Stimulated activated CD8-positive, alpha-beta memory T cell treated with anti-CD3 and anti-CD28 coated beads, Interleukin-15, amount 100 ng/mL, for 4 hours (primary cell): ENCODE measurements around the gene F7.

Experiments
- DNase-seq, 2 donors: peaks; one replicate each; pipeline ENCODE4 v3.0.0-alpha.2; 2020; ENCODE audit warnings: low read depth in 2 of 2

F7 gene

GRCh38 chr13:113086991-113087922 lies 18.3 kb upstream of the F7 start:
- DNase-seq = no peak

GRCh38 chr13:113087923-113088690 lies 17.5 kb upstream of the F7 start:
- no peak for DNase-seq

GRCh38 chr13:113088691-113089020 lies 16.9 kb upstream of the F7 start:
- DNase-seq = no peak

GRCh38 chr13:113089693-113090414 lies 15.7 kb upstream of the F7 start:
- DNase-seq = no peak

- no peak for DNase-seq
These were observed 15.2 kb upstream of the F7 start for GRCh38 chr13:113090415-113090770.

GRCh38 chr13:113090806-113091205 lies 14.8 kb upstream of the F7 start:
- DNase-seq = no peak

GRCh38 chr13:113091211-113091771 lies 14.3 kb upstream of the F7 start:
- no peak for DNase-seq

- no peak for DNase-seq
These were observed 13.5 kb upstream of the F7 start for GRCh38 chr13:113091891-113092775.

GRCh38 chr13:113092776-113093579 lies 12.6 kb upstream of the F7 start:
- no peak for DNase-seq

GRCh38 chr13:113093580-113094409 lies 11.8 kb upstream of the F7 start:
- DNase-seq = no peak

- no peak for DNase-seq
These were observed 11.2 kb upstream of the F7 start for GRCh38 chr13:113094410-113094800.

GRCh38 chr13:113095146-113096051 lies 10.2 kb upstream of the F7 start:
- DNase-seq = no peak

GRCh38 chr13:113096052-113096744 lies 9.4 kb upstream of the F7 start:
- no peak for DNase-seq

- no peak for DNase-seq
These were observed 8.8 kb upstream of the F7 start for GRCh38 chr13:113096745-113097305.

- no peak for DNase-seq
These were observed 7.9 kb upstream of the F7 start for GRCh38 chr13:113097651-113098050.

- DNase-seq = no peak
These were observed 7.3 kb upstream of the F7 start for GRCh38 chr13:113098162-113098732.

- no peak for DNase-seq
These were observed 6.4 kb upstream of the F7 start for GRCh38 chr13:113099142-113099541.
